ENCODE results near the gene PHF21B.

PHF21B gene

DNA sequence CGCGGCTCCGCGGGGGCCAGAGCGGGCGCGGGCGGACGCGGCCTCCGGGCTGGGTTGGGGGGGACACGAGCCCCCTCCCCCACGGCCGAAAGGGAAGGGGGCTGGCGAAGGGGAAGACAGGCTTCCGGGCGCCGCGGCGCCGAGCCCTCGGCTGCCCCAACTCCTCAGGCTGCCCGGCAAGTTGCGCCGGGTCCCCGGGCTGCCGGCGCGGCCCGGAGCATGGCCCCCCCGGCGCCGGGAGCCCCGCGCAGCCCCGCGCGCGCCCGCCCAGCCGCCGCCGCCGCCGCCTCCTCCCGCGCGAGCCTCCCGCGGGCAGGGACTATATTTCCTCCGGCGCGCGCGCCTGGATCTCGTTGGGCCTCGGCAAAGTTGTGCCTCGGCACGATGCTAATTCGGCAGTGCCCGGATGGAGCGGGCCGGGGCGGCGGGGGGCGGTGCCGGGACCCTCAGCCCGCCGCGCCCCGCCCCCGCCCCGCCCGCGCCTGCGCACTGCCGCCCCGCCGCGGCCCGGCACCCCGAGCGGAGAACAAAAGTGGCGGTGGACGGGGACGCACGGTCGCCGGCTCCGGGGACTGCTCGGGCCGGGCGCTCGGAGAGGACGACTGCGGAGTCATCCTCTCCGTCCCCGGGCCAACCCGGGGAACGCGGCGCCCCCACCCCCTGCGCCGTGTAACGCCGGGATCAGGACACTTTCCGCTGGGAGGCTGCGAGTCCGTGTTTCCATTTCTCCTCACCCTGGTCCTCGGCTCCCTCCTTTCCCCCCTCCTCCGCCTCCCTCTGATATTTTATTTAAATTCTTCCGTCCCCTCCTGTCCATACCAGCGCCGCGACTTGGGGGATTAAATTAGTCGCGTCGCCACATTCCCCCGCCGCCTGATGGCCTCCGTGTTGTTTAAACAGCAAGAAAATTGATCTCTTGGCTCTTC, at the start of gene PHF21B:
Gene PHF21B, minus strand, starts transcription at position 400 of the 926 bp plus-strand sequence. CDS start 456 bp downstream, outside the sequence.
- no peaks in the 10 kb centered on the region for H3K27me3 ChIP-seq (ENCODE audit: insufficient read depth, low read length)
- no peaks in the 10 kb centered on the region for H4K20me1 ChIP-seq (ENCODE audit: insufficient read depth, low read length)
- H3K9me2 ChIP-seq (ENCODE audit: low read depth, low read length): no peaks in the 10 kb centered on the region
- peak within 1 kb of the TSS; percentile 71 for H3K9ac ChIP-seq (ENCODE audit: low read length)
- no peaks in the 10 kb centered on the region for H3F3A ChIP-seq (ENCODE audit: insufficient read depth, low read length)
- H3K79me2 ChIP-seq (ENCODE audit: insufficient read depth, low read length): no peaks in the 10 kb centered on the region
- H3K4me2 ChIP-seq (ENCODE audit: low read length): peak within 1 kb of the TSS; percentile 82
- H3K27ac ChIP-seq (ENCODE audit: low read depth, low read length, poor library complexity, severe bottlenecking): no peak within 1 kb of the TSS
- peak within 1 kb of the TSS; percentile 73 for H3K4me3 ChIP-seq (ENCODE audit: low read depth, low read length, poor library complexity, severe bottlenecking)
- H3K9me3 ChIP-seq (ENCODE audit: low read length): no peaks in the 10 kb centered on the region
- H3K4me1 ChIP-seq (ENCODE audit: insufficient read depth, low read length, severe bottlenecking): peaks cover 6% of the 10 kb centered on the region
- H2AFZ ChIP-seq (ENCODE audit: low read length): peak within 1 kb of the TSS; percentile 97
- H3K36me3 ChIP-seq (ENCODE audit: insufficient read depth, low read length): no peaks in the 10 kb centered on the region
- no peak for TF ChIP-seq EZH2 (IDR thresholded peaks at IDR 0.05; ENCODE audit: borderline replicate concordance, low read length)
- TF ChIP-seq, protein P1, sequence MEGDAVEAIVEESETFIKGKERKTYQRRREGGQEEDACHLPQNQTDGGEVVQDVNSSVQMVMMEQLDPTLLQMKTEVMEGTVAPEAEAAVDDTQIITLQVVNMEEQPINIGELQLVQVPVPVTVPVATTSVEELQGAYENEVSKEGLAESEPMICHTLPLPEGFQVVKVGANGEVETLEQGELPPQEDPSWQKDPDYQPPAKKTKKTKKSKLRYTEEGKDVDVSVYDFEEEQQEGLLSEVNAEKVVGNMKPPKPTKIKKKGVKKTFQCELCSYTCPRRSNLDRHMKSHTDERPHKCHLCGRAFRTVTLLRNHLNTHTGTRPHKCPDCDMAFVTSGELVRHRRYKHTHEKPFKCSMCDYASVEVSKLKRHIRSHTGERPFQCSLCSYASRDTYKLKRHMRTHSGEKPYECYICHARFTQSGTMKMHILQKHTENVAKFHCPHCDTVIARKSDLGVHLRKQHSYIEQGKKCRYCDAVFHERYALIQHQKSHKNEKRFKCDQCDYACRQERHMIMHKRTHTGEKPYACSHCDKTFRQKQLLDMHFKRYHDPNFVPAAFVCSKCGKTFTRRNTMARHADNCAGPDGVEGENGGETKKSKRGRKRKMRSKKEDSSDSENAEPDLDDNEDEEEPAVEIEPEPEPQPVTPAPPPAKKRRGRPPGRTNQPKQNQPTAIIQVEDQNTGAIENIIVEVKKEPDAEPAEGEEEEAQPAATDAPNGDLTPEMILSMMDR (IDR thresholded peaks at IDR 0.05; ENCODE audit: low read length): no peak

DNA sequence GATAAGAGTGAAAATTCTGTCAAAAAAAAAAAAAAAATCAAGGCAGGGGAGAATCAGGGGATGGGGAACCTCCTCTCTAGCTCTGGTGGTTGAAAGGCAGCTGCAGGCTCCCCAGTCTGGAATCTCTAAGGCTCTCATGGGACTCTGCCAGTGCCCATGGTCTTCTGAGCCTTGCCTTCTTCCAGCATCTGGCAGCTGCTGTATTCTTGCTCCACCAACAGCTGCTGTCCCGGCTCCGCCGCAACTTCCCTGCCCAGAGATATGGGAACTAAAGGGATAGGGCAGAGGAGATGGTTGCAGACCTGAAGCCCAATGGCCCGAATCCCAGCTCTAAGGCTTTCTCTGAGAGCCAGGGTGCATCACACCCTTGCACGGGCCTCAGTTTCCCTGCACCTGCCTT, 49.5 kb upstream of the PHF21B start:
- H3K4me1 ChIP-seq (ENCODE audit: insufficient read depth, low read length, severe bottlenecking): no peaks in the 10 kb centered on the region
- TF ChIP-seq, protein P1 (IDR thresholded peaks at IDR 0.05; ENCODE audit: low read length): no peak
- TF ChIP-seq EZH2 (IDR thresholded peaks at IDR 0.05; ENCODE audit: borderline replicate concordance, low read length): no peak
- H3K9me3 ChIP-seq (ENCODE audit: low read length): no peaks in the 10 kb centered on the region
- no peaks in the 10 kb centered on the region for H3K79me2 ChIP-seq (ENCODE audit: insufficient read depth, low read length)
- H2AFZ ChIP-seq (ENCODE audit: low read length): no peak overlapping the region
- H3F3A ChIP-seq (ENCODE audit: insufficient read depth, low read length): no peaks in the 10 kb centered on the region
- H3K27ac ChIP-seq (ENCODE audit: low read depth, low read length, poor library complexity, severe bottlenecking): no peak overlapping the region
- no peak overlapping the region for H3K4me3 ChIP-seq (ENCODE audit: low read depth, low read length, poor library complexity, severe bottlenecking)
- no peaks in the 10 kb centered on the region for H3K9me2 ChIP-seq (ENCODE audit: low read depth, low read length)
- no peaks in the 10 kb centered on the region for H3K27me3 ChIP-seq (ENCODE audit: insufficient read depth, low read length)
- no peaks in the 10 kb centered on the region for H4K20me1 ChIP-seq (ENCODE audit: insufficient read depth, low read length)
- no peak overlapping the region for H3K9ac ChIP-seq (ENCODE audit: low read length)
- H3K4me2 ChIP-seq (ENCODE audit: low read length): no peak overlapping the region
- H3K36me3 ChIP-seq (ENCODE audit: insufficient read depth, low read length): no peaks in the 10 kb centered on the region

DNA sequence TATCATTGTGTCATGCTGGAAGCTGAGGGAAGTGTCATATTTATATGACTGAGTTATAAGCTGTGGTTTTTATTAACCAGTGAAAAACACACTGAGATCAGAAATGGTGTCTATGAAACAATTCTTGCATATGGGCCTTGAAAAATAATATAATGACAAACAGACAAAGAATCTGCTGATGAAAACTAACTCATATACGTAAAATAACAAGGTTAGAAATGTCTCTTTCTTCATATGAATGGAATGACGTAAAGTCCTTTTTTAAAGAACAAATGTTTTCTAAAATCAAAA, 48.8 kb upstream of the PHF21B start:
- Histone ChIP-seq H3K9me3 (ENCODE audit: low read length) (no peaks in the 10 kb centered on the region), H3F3A (ENCODE audit: insufficient read depth, low read length) (no peaks in the 10 kb centered on the region), H3K36me3 (ENCODE audit: insufficient read depth, low read length) (no peaks in the 10 kb centered on the region), H4K20me1 (ENCODE audit: insufficient read depth, low read length) (no peaks in the 10 kb centered on the region), H3K27me3 (ENCODE audit: insufficient read depth, low read length) (no peaks in the 10 kb centered on the region), H3K79me2 (ENCODE audit: insufficient read depth, low read length) (no peaks in the 10 kb centered on the region), H3K4me1 (ENCODE audit: insufficient read depth, low read length, severe bottlenecking) (no peaks in the 10 kb centered on the region), H2AFZ (ENCODE audit: low read length) (no peak overlapping the region), H3K4me3 (ENCODE audit: low read depth, low read length, poor library complexity, severe bottlenecking) (no peak overlapping the region), H3K27ac (ENCODE audit: low read depth, low read length, poor library complexity, severe bottlenecking) (no peak overlapping the region), H3K9me2 (ENCODE audit: low read depth, low read length) (no peaks in the 10 kb centered on the region), H3K4me2 (ENCODE audit: low read length) (no peak overlapping the region), H3K9ac (ENCODE audit: low read length) (no peak overlapping the region)
- no peak for TF ChIP-seq EZH2 (IDR thresholded peaks at IDR 0.05; ENCODE audit: borderline replicate concordance, low read length)
- TF ChIP-seq, protein P1 (IDR thresholded peaks at IDR 0.05; ENCODE audit: low read length): no peak
